ENCODE data around the gene ATP5MC3.

Gene ATP5MC3

DNA sequence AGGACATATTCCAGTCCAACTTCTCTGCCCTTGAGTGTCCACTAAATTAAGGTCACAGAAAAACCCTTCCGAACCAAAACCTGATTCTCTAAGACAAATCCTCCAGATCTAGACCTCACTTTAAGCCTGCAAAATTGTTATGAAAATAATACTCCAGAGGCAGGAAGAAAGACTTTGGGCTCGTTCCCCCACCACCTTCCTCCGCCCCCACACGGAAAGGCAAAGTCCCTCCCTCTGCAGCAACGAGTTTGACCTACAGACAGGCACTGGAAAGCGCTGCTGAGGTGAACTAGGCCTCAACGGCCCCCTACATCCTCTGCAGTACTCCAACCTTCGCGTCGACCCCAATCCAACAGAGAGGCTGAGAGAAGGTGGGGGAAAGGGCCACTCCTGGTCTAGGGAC is 808 bp downstream of the ATP5MC3 start:
- TF ChIP-seq, protein P1, sequence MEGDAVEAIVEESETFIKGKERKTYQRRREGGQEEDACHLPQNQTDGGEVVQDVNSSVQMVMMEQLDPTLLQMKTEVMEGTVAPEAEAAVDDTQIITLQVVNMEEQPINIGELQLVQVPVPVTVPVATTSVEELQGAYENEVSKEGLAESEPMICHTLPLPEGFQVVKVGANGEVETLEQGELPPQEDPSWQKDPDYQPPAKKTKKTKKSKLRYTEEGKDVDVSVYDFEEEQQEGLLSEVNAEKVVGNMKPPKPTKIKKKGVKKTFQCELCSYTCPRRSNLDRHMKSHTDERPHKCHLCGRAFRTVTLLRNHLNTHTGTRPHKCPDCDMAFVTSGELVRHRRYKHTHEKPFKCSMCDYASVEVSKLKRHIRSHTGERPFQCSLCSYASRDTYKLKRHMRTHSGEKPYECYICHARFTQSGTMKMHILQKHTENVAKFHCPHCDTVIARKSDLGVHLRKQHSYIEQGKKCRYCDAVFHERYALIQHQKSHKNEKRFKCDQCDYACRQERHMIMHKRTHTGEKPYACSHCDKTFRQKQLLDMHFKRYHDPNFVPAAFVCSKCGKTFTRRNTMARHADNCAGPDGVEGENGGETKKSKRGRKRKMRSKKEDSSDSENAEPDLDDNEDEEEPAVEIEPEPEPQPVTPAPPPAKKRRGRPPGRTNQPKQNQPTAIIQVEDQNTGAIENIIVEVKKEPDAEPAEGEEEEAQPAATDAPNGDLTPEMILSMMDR (IDR thresholded peaks at IDR 0.05) = no peak

DNA sequence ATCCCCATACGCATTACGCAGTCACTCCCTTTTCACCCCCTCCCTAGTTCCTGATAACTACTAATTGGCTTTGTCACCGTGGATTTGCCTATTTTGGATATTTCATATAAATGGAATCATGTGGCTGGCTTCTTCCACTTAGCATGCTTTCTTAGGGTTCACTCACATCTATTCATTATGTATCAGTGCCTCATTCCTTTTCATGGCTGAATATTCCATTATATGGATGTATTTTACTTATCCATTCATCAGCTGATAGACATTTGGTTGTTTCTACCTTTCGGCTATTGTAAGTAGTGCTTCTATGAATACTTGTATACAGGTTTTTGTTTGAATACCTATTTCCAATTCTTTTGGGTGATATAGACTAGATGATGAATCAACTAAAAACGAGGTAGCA is 4.9 kb downstream of the ATP5MC3 start:
- TF ChIP-seq, protein P1 (IDR thresholded peaks at IDR 0.05) = no peak

DNA sequence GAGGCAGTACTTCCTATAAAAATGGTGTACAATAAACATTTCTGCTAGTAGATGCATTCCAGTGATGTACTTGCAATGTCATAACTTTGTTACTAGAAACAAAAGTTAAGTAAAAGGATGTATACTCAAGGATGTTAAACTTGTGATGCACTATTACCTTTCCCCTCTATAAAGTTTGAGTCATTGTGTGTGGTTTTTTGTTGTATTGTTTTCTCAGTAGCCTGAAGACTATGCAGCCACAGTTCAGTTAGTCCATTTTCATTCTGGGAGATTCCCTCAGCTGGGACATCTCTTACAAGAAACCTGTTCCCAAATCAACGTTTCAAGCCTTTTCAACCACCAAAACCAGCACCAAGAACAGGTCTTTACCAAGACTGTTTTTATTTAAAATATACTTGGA is 5.6 kb downstream of the ATP5MC3 start:
- TF ChIP-seq, protein P1 (IDR thresholded peaks at IDR 0.05) = no peak

DNA sequence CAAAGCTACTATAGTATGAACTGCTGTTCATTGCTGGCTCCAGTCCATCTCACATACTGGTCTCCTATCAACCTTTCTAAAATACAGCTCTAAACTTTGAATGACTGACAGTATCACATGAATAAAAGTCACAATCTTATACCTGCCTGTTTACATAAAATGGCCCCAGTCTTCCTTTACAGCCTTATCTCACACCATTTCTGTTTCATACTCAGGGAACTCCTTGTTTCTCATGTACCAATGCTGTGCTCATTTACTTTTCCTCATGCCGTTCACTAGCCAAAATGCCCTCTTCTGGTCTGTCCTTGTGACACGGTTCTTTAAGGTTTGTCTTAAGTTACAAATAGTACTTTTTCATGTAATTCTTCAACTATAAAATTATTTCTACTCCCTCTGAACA is 6.2 kb downstream of the ATP5MC3 start:
- TF ChIP-seq, protein P1 (IDR thresholded peaks at IDR 0.05) = no peak

DNA sequence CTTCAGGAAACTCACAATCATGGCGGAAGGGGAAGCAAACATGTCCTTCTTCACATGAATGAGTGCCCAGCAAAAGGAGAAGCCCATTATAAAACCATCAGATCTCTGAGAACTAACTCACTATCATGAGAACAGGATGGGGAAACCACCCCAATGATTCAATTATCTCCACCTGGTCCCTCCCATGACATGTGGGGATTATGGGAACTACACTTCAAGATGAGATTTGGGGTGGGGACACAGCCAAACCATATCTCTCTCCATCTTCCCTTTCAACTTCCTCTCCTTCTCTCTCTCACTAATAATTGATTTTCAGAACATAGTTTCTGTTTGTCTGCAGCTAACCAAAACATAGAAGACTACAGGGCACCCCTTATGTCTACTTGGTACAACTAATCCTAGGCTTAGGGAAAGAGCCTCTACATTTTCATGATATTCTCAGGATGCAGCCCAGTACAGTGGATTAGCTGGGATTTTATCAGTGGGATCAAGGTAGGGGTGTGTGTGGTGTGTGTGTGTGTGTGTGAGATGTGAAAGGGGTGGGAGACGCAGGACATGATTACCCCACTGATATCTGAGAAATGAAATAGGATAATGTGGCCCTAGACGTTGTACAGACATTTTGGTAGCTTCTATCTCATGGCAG is 10.7 kb downstream of the ATP5MC3 start:
- TF ChIP-seq, protein P1 (IDR thresholded peaks at IDR 0.05) = no peak

DNA sequence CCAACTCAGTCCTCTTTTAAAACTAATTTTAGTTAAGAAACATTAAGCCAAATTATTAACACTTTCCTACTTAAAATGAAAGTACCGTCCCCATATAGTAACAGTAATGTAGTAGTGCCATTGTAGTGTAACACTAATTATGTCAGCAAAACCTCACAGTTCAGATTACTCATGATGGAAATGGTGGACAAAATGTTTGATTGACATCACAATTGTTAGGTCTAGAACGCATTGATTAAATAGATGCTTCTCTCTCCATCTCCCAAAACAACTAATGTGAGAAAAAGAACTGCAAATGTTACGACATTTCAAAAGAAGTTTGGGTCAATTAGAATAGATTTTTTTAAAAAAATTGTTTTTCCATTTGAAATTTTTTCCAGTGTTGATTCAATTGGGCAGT is 12.3 kb downstream of the ATP5MC3 start:
- TF ChIP-seq, protein P1 (IDR thresholded peaks at IDR 0.05) = no peak

DNA sequence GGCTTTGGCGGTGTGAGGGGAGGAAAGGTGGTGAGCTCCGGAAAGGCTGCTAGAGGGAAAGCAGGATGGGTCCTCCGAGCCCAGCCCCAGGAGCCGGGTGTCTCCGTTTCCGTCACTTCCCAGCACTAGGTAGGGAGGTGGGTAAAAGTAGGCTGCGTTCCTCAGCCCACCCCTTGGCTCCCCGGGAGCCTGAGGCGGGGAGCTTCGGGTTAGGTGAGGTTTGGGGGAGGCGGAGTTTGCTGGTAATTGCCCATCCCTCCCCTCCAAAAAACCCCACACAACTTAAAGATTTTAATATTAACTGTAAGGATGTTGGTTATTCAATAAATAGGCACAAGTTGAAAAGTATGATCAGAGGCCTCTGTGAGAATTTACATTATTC is 13.0 kb downstream of the ATP5MC3 start:
- TF ChIP-seq, protein P1 (IDR thresholded peaks at IDR 0.05) = no peak

Data from LNCAP (cell line).